LNCAP (cell line): ENCODE measurements around the gene IL17REL.

Experiments
- CTCF ChIP-seq: fragments of 450-650 bp; IDR thresholded peaks from 2 replicates; pipeline ENCODE4 v1.5.1; 2017; ENCODE audit warnings: mild to moderate bottlenecking

IL17REL gene

GRCh38 chr22:50012211-50013181 is at the start of gene IL17REL:
Gene IL17REL, minus strand, starts transcription at chr22:50012765. Its CDS starts 119 bp downstream, at chr22:50012646.
- TF ChIP-seq CTCF: no peak

GRCh38 chr22:50061824-50062355 is 49.3 kb upstream of the IL17REL start:
- TF ChIP-seq CTCF: no peak

- TF ChIP-seq CTCF: no peak
Measured at GRCh38 chr22:50061141-50061823, 48.7 kb upstream of the IL17REL start.

- TF ChIP-seq CTCF: no peak
Measured at GRCh38 chr22:50060441-50061140, 48.0 kb upstream of the IL17REL start.

- no peak for TF ChIP-seq CTCF
Measured at GRCh38 chr22:50059881-50060262, 47.3 kb upstream of the IL17REL start.

- no peak for TF ChIP-seq CTCF
Measured at GRCh38 chr22:50058906-50059880, 46.6 kb upstream of the IL17REL start.
